Measurements from ENCODE around the gene GUF1.

DNA sequence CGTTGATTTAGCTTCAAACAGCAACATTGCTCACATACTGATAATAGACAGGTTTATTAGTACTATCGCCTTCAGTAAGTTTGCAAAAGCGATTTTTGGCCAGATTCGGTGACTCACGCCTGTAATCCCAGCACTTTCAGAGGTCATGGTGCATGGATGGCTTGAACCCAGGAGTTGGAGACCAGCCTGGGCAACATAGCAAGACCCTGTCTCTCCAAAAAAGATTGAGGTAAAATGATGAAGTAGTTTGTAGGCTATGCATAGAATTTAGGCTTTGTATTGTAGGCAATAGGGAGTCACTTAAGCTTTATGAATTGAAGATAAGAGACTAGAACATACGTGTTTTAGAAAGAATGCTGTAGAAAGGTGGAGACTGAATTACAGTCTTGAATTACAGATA, 49.3 kb downstream of the GUF1 start:
- TF ChIP-seq GATA2 (IDR thresholded peaks at IDR 0.05; ENCODE audit: low read depth, low read length) (no peak), GATA3 (IDR thresholded peaks at IDR 0.05; ENCODE audit: low read depth, low read length) (no peak)
